HFFc6 (cell line): ENCODE data around the gene MLEC. TPM values are rescaled to one million over a fixed set of nuclear protein-coding genes. Genes with fewer than 3 reads are reported as not detected.

Source experiments
- DNase-seq: peaks from one replicate; pipeline ENCODE4 v3.0.0-alpha.2; 2018
- H3K27ac Mint-ChIP-seq: 2 replicates; pipeline ENCODE4 v1.8.0; 2020; ENCODE audit warnings: mild to moderate bottlenecking, mixed read lengths
- H3K27me3 Mint-ChIP-seq: 2 replicates; pipeline ENCODE4 v1.8.0; 2021; ENCODE audit warnings: mild to moderate bottlenecking, moderate library complexity, mixed read lengths; ENCODE audit not compliant: insufficient read depth
- H3K36me3 Mint-ChIP-seq: 2 replicates; pipeline ENCODE4 v1.8.0; 2021; ENCODE audit warnings: low read depth, mixed read lengths
- H3K4me1 Mint-ChIP-seq: 2 replicates; pipeline ENCODE4 v1.8.0; 2020; ENCODE audit warnings: low read depth, mixed read lengths
- H3K4me3 Mint-ChIP-seq: 2 replicates; pipeline ENCODE4 v1.8.0; 2020; ENCODE audit warnings: mild to moderate bottlenecking, moderate library complexity, mixed read lengths
- H3K9me3 Mint-ChIP-seq: 2 replicates; pipeline ENCODE4 v1.8.0; 2020; ENCODE audit warnings: mild to moderate bottlenecking, mixed read lengths
- CTCF ChIP-seq: fragments of 200-600 bp; sonication (generic); IDR thresholded peaks from 2 replicates; pipeline ENCODE4 v1.5.0; 2021; ENCODE audit warnings: antibody characterized with exemption, mild to moderate bottlenecking
- total RNA-seq, 6 experiments: library from RNA; stranded (reverse); fragmentation: NEBNext Ultra II Directional; extraction: Animal tissue kit (Norgen Biotek cat#: 25700); gene quantifications; 2 replicates in 1 of 6; 3 replicates in 5 of 6; pipeline ENCODE4 v1.2.3, GENCODE V29; 2021

The MLEC gene
- total RNA-seq, 6 experiments from 2014 or later = 195 to 241 (median 209) TPM

GRCh38 chr12:120751389-120751788 lies 64.4 kb downstream of the MLEC start:
- no peak overlapping the region for H3K27ac Mint-ChIP-seq
- no peak for DNase-seq
- H3K27me3 Mint-ChIP-seq = peaks cover 10% of the 10 kb centered on the region
- H3K4me1 Mint-ChIP-seq = peaks cover 6% of the 10 kb centered on the region; the same call in 1 of the 2 replicates
- H3K36me3 Mint-ChIP-seq = no peaks in the 10 kb centered on the region
- H3K9me3 Mint-ChIP-seq = peaks cover 8% of the 10 kb centered on the region
- no peak overlapping the region for H3K4me3 Mint-ChIP-seq
- TF ChIP-seq CTCF = no peak

Other genes starting within 250 kb of the MLEC start
- gene COX6A1, start 249.0 kb upstream of the MLEC start, total RNA-seq = 100 to 1,000 TPM; 356 to 391 (median 373) TPM
- 10 to 100 TPM; 37.9 to 49.0 (median 41.6) TPM for gene TRIAP1, start 240.8 kb upstream of the MLEC start, total RNA-seq
- gene GATC, start 240.7 kb upstream of the MLEC start, total RNA-seq = 10 to 100 TPM; 16.3 to 30.9 (median 24.0) TPM
- gene SRSF9, start 217.4 kb upstream of the MLEC start, total RNA-seq = 100 to 1,000 TPM; 232 to 247 (median 238) TPM
- gene DYNLL1, start 191.0 kb upstream of the MLEC start, total RNA-seq = 100 to 1,000 TPM; 530 to 650 (median 609) TPM
- gene COQ5, start 158.0 kb upstream of the MLEC start, total RNA-seq = 10 to 100 TPM; 26.0 to 30.7 (median 27.4) TPM
- gene RNF10, start 152.8 kb upstream of the MLEC start, total RNA-seq = 100 to 1,000 TPM; 145 to 203 (median 158) TPM
- gene POP5, start 105.7 kb upstream of the MLEC start, total RNA-seq = 10 to 100 TPM; 56.5 to 63.4 (median 60.6) TPM
- gene CABP1, start 46.5 kb upstream of the MLEC start, total RNA-seq = 1 to 10 TPM in 4 of 6 experiments, under 1 TPM in 2; 0.09 to 2.2 (median 1.4) TPM
- 10 to 100 TPM; 32.9 to 39.5 (median 34.4) TPM for gene UNC119B, start 23.3 kb downstream of the MLEC start, total RNA-seq
- 1 to 10 TPM in 5 of 6 experiments, under 1 TPM in 1; 0.99 to 2.4 (median 2.0) TPM for gene ACADS, start 38.7 kb downstream of the MLEC start, total RNA-seq
- gene SPPL3, start 217.2 kb downstream of the MLEC start, total RNA-seq = 10 to 100 TPM; 35.3 to 59.1 (median 47.1) TPM